IPS-11a (cell line): ENCODE data around the gene RUNX3.
"Not testable (repeated sequence)": the region's sequence is repeated elsewhere in the genome, so short reads cannot be mapped to it uniquely, and the experiment has no call there.

Experiments
- H3K4me3 ChIP-seq: one replicate; pipeline ENCODE4 v1.5.1; 2013; ENCODE audit warnings: low read depth, low read length, control low read depth

The RUNX3 gene

GRCh38 chr1:24914226-24915069 lies 15.6 kb downstream of the RUNX3 start:
- H3K4me3 ChIP-seq: no peak overlapping the region

- H3K4me3 ChIP-seq: no peak overlapping the region
Observed at GRCh38 chr1:24913616-24914225, 16.4 kb downstream of the RUNX3 start.

- H3K4me3 ChIP-seq: no peak overlapping the region
Observed at GRCh38 chr1:24913274-24913604, 16.8 kb downstream of the RUNX3 start.

GRCh38 chr1:24912376-24913273 lies 17.5 kb downstream of the RUNX3 start:
- no peak overlapping the region for H3K4me3 ChIP-seq

- H3K4me3 ChIP-seq: no peak overlapping the region
Observed at GRCh38 chr1:24911651-24912155, 18.4 kb downstream of the RUNX3 start.

GRCh38 chr1:24910751-24911650 lies 19.1 kb downstream of the RUNX3 start:
- no peak overlapping the region for H3K4me3 ChIP-seq

GRCh38 chr1:24910210-24910609 lies 19.9 kb downstream of the RUNX3 start:
- no peak overlapping the region for H3K4me3 ChIP-seq

- no peak overlapping the region for H3K4me3 ChIP-seq
Observed at GRCh38 chr1:24909388-24909898, 20.6 kb downstream of the RUNX3 start.

GRCh38 chr1:24908591-24909259 lies 21.4 kb downstream of the RUNX3 start:
- no peak overlapping the region for H3K4me3 ChIP-seq

GRCh38 chr1:24907587-24908294 lies 22.3 kb downstream of the RUNX3 start:
- H3K4me3 ChIP-seq: not testable (repeated sequence)

- H3K4me3 ChIP-seq: no peak overlapping the region
Observed at GRCh38 chr1:24906760-24907490, 23.2 kb downstream of the RUNX3 start.

- H3K4me3 ChIP-seq: no peak overlapping the region
Observed at GRCh38 chr1:24905979-24906720, 23.9 kb downstream of the RUNX3 start.

- no peak overlapping the region for H3K4me3 ChIP-seq
Observed at GRCh38 chr1:24905355-24905978, 24.6 kb downstream of the RUNX3 start.

- no peak overlapping the region for H3K4me3 ChIP-seq
Observed at GRCh38 chr1:24904731-24905354, 25.2 kb downstream of the RUNX3 start.

GRCh38 chr1:24903955-24904730 lies 25.9 kb downstream of the RUNX3 start:
- no peak overlapping the region for H3K4me3 ChIP-seq

- no peak overlapping the region for H3K4me3 ChIP-seq
Observed at GRCh38 chr1:24903560-24903954, 26.5 kb downstream of the RUNX3 start.
